NB4 (cell line): Measurements from ENCODE around the gene SLC12A1.

Source experiments
- CTCF ChIP-seq: IDR thresholded peaks from one replicate; pipeline ENCODE4 v1.5.1; 2012; ENCODE audit warnings: low read depth, low read length
- MAX ChIP-seq: IDR thresholded peaks from 2 replicates; pipeline ENCODE4 v1.6.1; 2011; ENCODE audit warnings: low read depth, low read length

GRCh38 chr15:48248414-48248813 is 42.3 kb downstream of the SLC12A1 start:
- TF ChIP-seq CTCF (no peak), MAX (no peak)
